ENCODE measurements around the gene HNRNPA0. TPM values are rescaled to one million over a fixed set of nuclear protein-coding genes. Genes with fewer than 3 reads are reported as not detected.

The HNRNPA0 gene
- total RNA-seq, 2 experiments from 2014 or later, result 20.6 to 50.3 TPM

GRCh38 chr5:137750436-137750835 lies 3.7 kb downstream of the HNRNPA0 start:
- no peaks in the 10 kb centered on the region for H3K9me2 ChIP-seq (ENCODE audit: insufficient read depth, low read length)
- peaks cover 57% of the 10 kb centered on the region for H3K79me2 ChIP-seq (ENCODE audit: insufficient read depth, low read depth, low read length)
- H3K36me3 ChIP-seq (ENCODE audit: insufficient read depth, low read length), result peaks cover 53% of the 10 kb centered on the region
- POLR2A ChIA-PET, result interaction anchor here (0.7 kb wide), 1 partner anchor 11 kb away, joined by 3 read pairs; no protein-coding TSS in a partner anchor
- H4K20me1 ChIP-seq (ENCODE audit: insufficient read depth, low read length), result peaks cover 51% of the 10 kb centered on the region
- H2AFZ ChIP-seq (ENCODE audit: low read length), result no peak overlapping the region
- H3K4me1 ChIP-seq (ENCODE audit: insufficient read depth, low read length, poor library complexity, severe bottlenecking), result peaks cover 23% of the 10 kb centered on the region
- H3K4me3 ChIP-seq (ENCODE audit: low read depth, low read length, poor library complexity, severe bottlenecking), result peak overlapping the region; percentile 99
- intact Hi-C loops (cut with micrococcal nuclease; ENCODE audit: unreplicated experiment), result loop anchor here (5.0 to 10.0 kb wide), 2 partner anchors 673 to 1586 kb away; no protein-coding TSS in a partner anchor
- H3K4me2 ChIP-seq (ENCODE audit: low read length), result peak overlapping the region; percentile 75
- no TSS peak for BruUV-seq (replicated peaks)
- no peak for DNase-seq (ENCODE audit: low spot score)
- H3K9me3 ChIP-seq (ENCODE audit: low read length), result no peaks in the 10 kb centered on the region
- no peak overlapping the region for H3K27ac ChIP-seq (ENCODE audit: low read depth, low read length, poor library complexity, severe bottlenecking)
- no peak for TF ChIP-seq CTCF (conservative IDR thresholded peaks at IDR 0.05; ENCODE audit: low read length)
- TF ChIP-seq EZH2phosphoT487 (IDR thresholded peaks at IDR 0.05; ENCODE audit: borderline replicate concordance, low read depth, low read length), result no peak
- CTCF ChIA-PET (ENCODE audit: unreplicated experiment), result no interaction called here

GRCh38 chr5:137747848-137748247 lies 6.3 kb downstream of the HNRNPA0 start:
- no peak for TF ChIP-seq CTCF (conservative IDR thresholded peaks at IDR 0.05; ENCODE audit: low read length)
- TF ChIP-seq EZH2phosphoT487 (IDR thresholded peaks at IDR 0.05; ENCODE audit: borderline replicate concordance, low read depth, low read length), result no peak
- Histone ChIP-seq H3K4me2 (ENCODE audit: low read length) (no peak overlapping the region), H3K9me3 (ENCODE audit: low read length) (no peaks in the 10 kb centered on the region), H4K20me1 (ENCODE audit: insufficient read depth, low read length) (peaks cover 48% of the 10 kb centered on the region), H3K27ac (ENCODE audit: low read depth, low read length, poor library complexity, severe bottlenecking) (no peak overlapping the region), H3K79me2 (ENCODE audit: insufficient read depth, low read depth, low read length) (peaks cover 44% of the 10 kb centered on the region), H3K9me2 (ENCODE audit: insufficient read depth, low read length) (no peaks in the 10 kb centered on the region), H3K4me3 (ENCODE audit: low read depth, low read length, poor library complexity, severe bottlenecking) (no peak overlapping the region), H3K4me1 (ENCODE audit: insufficient read depth, low read length, poor library complexity, severe bottlenecking) (peaks cover 17% of the 10 kb centered on the region), H3K36me3 (ENCODE audit: insufficient read depth, low read length) (peaks cover 41% of the 10 kb centered on the region), H2AFZ (ENCODE audit: low read length) (no peak overlapping the region)
- DNase-seq (ENCODE audit: low spot score), result no peak
- no TSS peak for BruUV-seq (replicated peaks)
- CTCF ChIA-PET (ENCODE audit: unreplicated experiment), result interaction anchor here (0.6 kb wide), 1 partner anchor 394 kb away, joined by 3 read pairs; no protein-coding TSS in a partner anchor
- intact Hi-C loops (cut with micrococcal nuclease; ENCODE audit: unreplicated experiment), result loop anchor here (10.0 kb wide), 1 partner anchor 943 kb away; no protein-coding TSS in a partner anchor
- POLR2A ChIA-PET, result no interaction called here

- Histone ChIP-seq H3K4me2 (ENCODE audit: low read length) (no peak overlapping the region), H4K20me1 (ENCODE audit: insufficient read depth, low read length) (0 out of 2 replicates have a peak, but pooled peaks cover under 1% of the 10 kb centered on the region), H3K36me3 (ENCODE audit: insufficient read depth, low read length) (no peaks in the 10 kb centered on the region), H3K27ac (ENCODE audit: low read depth, low read length, poor library complexity, severe bottlenecking) (no peak overlapping the region), H3K79me2 (ENCODE audit: insufficient read depth, low read depth, low read length) (no peaks in the 10 kb centered on the region), H3K4me1 (ENCODE audit: insufficient read depth, low read length, poor library complexity, severe bottlenecking) (no peaks in the 10 kb centered on the region), H2AFZ (ENCODE audit: low read length) (no peak overlapping the region), H3K9me3 (ENCODE audit: low read length) (0 out of 2 replicates have a peak, but pooled peaks cover 3% of the 10 kb centered on the region), H3K4me3 (ENCODE audit: low read depth, low read length, poor library complexity, severe bottlenecking) (no peak overlapping the region), H3K9me2 (ENCODE audit: insufficient read depth, low read length) (no peaks in the 10 kb centered on the region)
- POLR2A ChIA-PET, result interaction anchor here (0.5 to 1.1 kb wide), 6 partner anchors 8 to 1747 kb away, joined by 3 to 7 read pairs (median 4); no protein-coding TSS in a partner anchor
- TF ChIP-seq EZH2phosphoT487 (IDR thresholded peaks at IDR 0.05; ENCODE audit: borderline replicate concordance, low read depth, low read length) (no peak), CTCF (conservative IDR thresholded peaks at IDR 0.05; ENCODE audit: low read length) (peak; percentile 80)
- intact Hi-C loops (cut with micrococcal nuclease; ENCODE audit: unreplicated experiment), result loop anchor here (1.0 to 10.0 kb wide), 2 partner anchors 114 to 938 kb away; no protein-coding TSS in a partner anchor
- BruUV-seq (replicated peaks), result no TSS peak
- CTCF ChIA-PET (ENCODE audit: unreplicated experiment), result interaction anchor here (0.9 to 2.7 kb wide), 2 partner anchors 83 to 113 kb away, joined by 3 to 12 read pairs; no protein-coding TSS in a partner anchor
- peak; percentile 73 for DNase-seq (ENCODE audit: low spot score)
Observed at GRCh38 chr5:137743031-137743640, 11.0 kb downstream of the HNRNPA0 start.

Data from OCI-LY7 (cell line).